Pancreas (tissue), 10 donors: ENCODE measurements around the gene AACS. TPM values are rescaled to one million over a fixed set of nuclear protein-coding genes. Genes with fewer than 3 reads are reported as not detected.

Source experiments
- ATAC-seq, 4 donors: fragments of 200-7000 bp; cut with Tn5 transposase; one replicate each; pipeline versions ENCODE4 v1.8.0 to v1.9.1; 2020; ENCODE audit warnings: mild to moderate bottlenecking in 4 of 4, moderate library complexity in 4 of 4
- DNase-seq, 6 donors: peaks; one replicate each; pipeline ENCODE4 v3.0.0-alpha.2; 2020
- FAIRE-seq: peaks from 2 replicates; lab custom pipeline; 2012; peaks lifted over from hg19 to GRCh38; lab: Jason Lieb, UNC
- H3K27ac ChIP-seq, 4 donors: fragments of 200-600 bp; sonication (generic); 1 replicate in 3 of 4; 2 replicates in 1 of 4; pipeline versions ENCODE4 v1.5.0 to v1.8.0; 2020
- H3K27me3 ChIP-seq, 4 donors: fragments of 200-600 bp; one replicate each; pipeline ENCODE4 v1.8.0; 2021
- H3K36me3 ChIP-seq, 3 donors: fragments of 200-600 bp; sonication (generic) in 1 of 3; one replicate each; pipeline versions ENCODE4 v1.5.0 to v1.8.0; 2020 to 2021
- H3K4me1 ChIP-seq, 3 donors: fragments of 200-600 bp; one replicate each; pipeline ENCODE4 v1.8.0; 2021
- H3K4me3 ChIP-seq, 4 donors: fragments of 200-600 bp; sonication (generic) in 2 of 4; one replicate each; pipeline versions ENCODE4 v1.5.0 to v1.8.0; 2020 to 2021
- H3K9me3 ChIP-seq, 4 donors: fragments of 200-600 bp; one replicate each; pipeline ENCODE4 v1.8.0; 2021
- WGBS, 2 donors: extraction: QIAGEN DNeasy Blood & Tissue Kit; methylation state at CpG; one replicate each; pipeline ENCODE4 v1.1.7; 2013; 5-methylcytosine and 5-hydroxymethylcytosine counted together
- intact Hi-C, 3 donors: fragments of 100-400 bp; cut with DNase I; formaldehyde crosslinking; loops; one replicate each; pipeline versions ENCODE4 v1.11.1 to v1.14.2; 2022
- polyA plus RNA-seq, 2 donors: library from polyadenylated mRNA; stranded (reverse); fragments of 200-250 nt; gene quantifications; one replicate each; pipeline ENCODE4 v1.2.3, GENCODE V29; 2013
- total RNA-seq, 6 donors: library from RNA; stranded (reverse); fragmentation: NEBNext Ultra II Directional in 4 of 6; extraction: Animal tissue kit (Norgen Biotek cat#: 25700) in 4 of 6; gene quantifications; one replicate each; pipeline versions ENCODE4 v1.2.1 to v1.2.4, GENCODE V29; 2021 to 2023
- TF ChIP-seq, protein P1 (sequence below), 4 donors: fragments of 200-600 bp; sonication (generic) in 3 of 4; IDR thresholded peaks; one replicate each; pipeline versions ENCODE4 v1.5.0 to v1.8.0; 2021; ENCODE audit warnings: antibody characterized with exemption in 4 of 4
- donor health status: healthy with polysubstance abuse.
- donor health status: DM: no; HTN: no; CAD: no; lungs with moderate emphysema.
- donor health status: DM: no; HTN: no; CAD: no.
- donor health status: control.
- donor health status: control.
- donor health status: Bipolar disorder and iron deficiency.
- donor health status: DM: yes; HTN: yes; CAD: no.
- donor health status: DM: no; HTN: no; CAD: no.
- donor health status: DM: no; HTN: no; CAD: no.
- donor health status: DM: yes; HTN: yes; CAD: no.

AACS gene
- total and polyA plus RNA-seq, 8 donors = 11.0 to 21.4 (median 15.5) TPM

DNA sequence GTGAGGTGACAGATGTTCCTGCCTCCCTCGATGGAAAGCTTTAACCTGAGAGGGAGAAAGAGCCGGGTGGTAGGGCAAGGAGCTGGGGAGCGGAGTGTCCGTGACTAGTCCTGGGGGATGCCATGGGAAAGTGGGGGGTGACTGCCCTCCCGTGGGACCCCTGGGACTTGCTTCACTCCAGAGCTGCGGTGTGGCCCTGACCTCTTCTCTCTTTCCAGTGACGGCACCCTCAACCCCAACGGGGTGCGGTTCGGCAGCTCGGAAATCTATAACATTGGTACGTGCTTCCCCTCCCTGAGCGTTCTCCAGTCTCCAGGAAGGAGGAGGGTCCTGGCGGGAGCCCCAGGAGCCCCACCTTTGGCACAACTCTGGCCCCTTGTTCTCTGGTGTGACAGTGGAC is 69.3 kb downstream of the AACS start:
- H3K4me1 ChIP-seq = no peaks in the 10 kb centered on the region
- H3K27ac ChIP-seq = no peak overlapping the region
- H3K9me3 ChIP-seq = no peaks in the 10 kb centered on the region
- no peaks in the 10 kb centered on the region for H3K27me3 ChIP-seq
- peaks cover 0 to 5% (median 0%) of the 10 kb centered on the region in 3 donors for H3K36me3 ChIP-seq
- no peak for FAIRE-seq
- no peak for ATAC-seq
- DNase-seq = peak in 1 of 6 donors; percentile 47
- intact Hi-C loops = no loop called here
- TF ChIP-seq, protein P1, sequence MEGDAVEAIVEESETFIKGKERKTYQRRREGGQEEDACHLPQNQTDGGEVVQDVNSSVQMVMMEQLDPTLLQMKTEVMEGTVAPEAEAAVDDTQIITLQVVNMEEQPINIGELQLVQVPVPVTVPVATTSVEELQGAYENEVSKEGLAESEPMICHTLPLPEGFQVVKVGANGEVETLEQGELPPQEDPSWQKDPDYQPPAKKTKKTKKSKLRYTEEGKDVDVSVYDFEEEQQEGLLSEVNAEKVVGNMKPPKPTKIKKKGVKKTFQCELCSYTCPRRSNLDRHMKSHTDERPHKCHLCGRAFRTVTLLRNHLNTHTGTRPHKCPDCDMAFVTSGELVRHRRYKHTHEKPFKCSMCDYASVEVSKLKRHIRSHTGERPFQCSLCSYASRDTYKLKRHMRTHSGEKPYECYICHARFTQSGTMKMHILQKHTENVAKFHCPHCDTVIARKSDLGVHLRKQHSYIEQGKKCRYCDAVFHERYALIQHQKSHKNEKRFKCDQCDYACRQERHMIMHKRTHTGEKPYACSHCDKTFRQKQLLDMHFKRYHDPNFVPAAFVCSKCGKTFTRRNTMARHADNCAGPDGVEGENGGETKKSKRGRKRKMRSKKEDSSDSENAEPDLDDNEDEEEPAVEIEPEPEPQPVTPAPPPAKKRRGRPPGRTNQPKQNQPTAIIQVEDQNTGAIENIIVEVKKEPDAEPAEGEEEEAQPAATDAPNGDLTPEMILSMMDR (IDR thresholded peaks at IDR 0.05) = no peak
- no peak overlapping the region for H3K4me3 ChIP-seq
- WGBS, 2 donors = 90 to 91% methylated on average over 13 to 14 of the region's 14 CpGs

DNA sequence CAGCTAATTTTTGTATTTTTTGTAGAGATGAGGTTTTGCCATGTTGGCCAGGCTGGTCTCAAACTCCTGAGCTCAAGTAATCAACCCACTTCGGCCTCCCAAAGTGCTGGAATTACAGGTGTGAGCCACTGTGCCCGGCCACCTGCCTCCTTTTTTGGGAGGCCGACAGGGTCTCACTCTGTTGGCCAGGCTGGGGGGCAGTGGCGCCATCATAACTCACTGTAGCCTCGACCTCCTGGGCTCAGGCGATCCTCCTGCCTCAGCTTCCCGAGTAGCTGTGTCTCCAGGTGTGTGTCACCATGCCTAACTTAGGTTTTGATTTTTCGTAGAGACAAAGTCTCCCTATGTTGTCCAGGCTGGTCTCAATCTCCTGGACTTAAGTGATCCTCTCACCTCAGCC is 70.7 kb downstream of the AACS start:
- intact Hi-C loops = no loop called here
- Histone ChIP-seq H3K4me3 (no peak overlapping the region), H3K4me1 (no peaks in the 10 kb centered on the region), H3K9me3 (no peaks in the 10 kb centered on the region), H3K36me3 (peaks cover 0 to 5% (median 0%) of the 10 kb centered on the region in 3 donors), H3K27ac (no peak overlapping the region), H3K27me3 (no peaks in the 10 kb centered on the region)
- no peak for FAIRE-seq
- WGBS, 2 donors = 92 to 99% methylated on average over 8 of the region's 8 CpGs
- peak in 1 of 6 donors; percentile 20 for DNase-seq
- no peak for ATAC-seq
- TF ChIP-seq, protein P1 (IDR thresholded peaks at IDR 0.05) = no peak

DNA sequence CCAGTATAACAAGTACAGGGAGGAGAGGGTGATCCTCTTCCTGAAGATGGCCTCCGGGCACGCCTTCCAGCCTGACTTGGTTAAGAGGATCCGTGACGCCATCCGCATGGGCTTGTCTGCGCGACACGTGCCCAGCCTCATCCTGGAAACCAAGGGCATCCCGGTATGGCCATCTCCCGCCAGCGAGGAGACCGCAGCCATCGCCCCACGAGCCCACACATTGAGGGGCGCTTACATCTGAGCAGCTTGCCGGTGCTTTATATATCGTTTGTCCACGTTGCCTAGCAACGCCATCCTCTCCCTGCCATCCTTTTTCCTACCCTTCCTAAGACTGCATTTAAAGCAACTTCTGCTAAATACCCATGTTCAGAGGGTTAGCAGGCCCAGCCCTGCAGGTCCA is 71.5 kb downstream of the AACS start:
- 93 to 94% methylated on average over 19 of the region's 19 CpGs for WGBS, 2 donors
- peak in 1 of 6 donors; percentile 55 for DNase-seq
- no peak overlapping the region for H3K27ac ChIP-seq

DNA sequence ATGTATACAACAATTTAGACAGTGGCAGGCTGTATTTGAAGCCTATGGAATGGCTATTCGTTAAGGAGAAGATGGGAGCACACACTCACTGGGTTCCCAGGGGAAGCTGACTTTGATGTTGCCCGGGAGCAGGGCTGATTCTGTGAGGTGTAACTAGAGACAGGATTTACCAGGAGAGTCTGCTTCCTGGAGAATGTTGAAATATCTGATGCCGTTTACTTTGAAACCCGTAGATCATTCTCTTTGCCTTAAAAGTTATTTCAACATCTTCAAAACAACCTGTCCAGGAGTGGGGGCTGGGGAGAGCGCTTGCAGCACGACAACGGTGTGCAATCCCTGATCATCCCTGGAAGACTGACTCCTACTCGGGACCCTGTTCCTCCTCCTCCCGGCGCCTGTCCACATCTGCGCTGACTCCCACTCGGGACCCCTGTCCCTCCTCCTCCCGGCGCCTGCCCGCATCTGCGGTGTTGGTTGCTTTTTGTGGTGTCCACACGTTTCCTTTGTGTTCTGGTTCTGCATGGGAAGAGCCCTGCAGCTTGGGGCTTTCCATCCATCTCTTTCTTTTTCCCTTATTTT is 72.6 kb downstream of the AACS start:
- 87 to 89% methylated on average over 17 of the region's 17 CpGs for WGBS, 2 donors
- Histone ChIP-seq H3K27ac (no peak overlapping the region), H3K27me3 (no peaks in the 10 kb centered on the region), H3K36me3 (peaks cover 0 to 5% (median 0%) of the 10 kb centered on the region in 3 donors), H3K9me3 (no peaks in the 10 kb centered on the region), H3K4me3 (no peak overlapping the region), H3K4me1 (no peaks in the 10 kb centered on the region)
- TF ChIP-seq, protein P1 (IDR thresholded peaks at IDR 0.05) = no peak
- ATAC-seq (no peak), DNase-seq (peak in 1 of 6 donors; percentile 34), FAIRE-seq (no peak)
- intact Hi-C loops = no loop called here

More for the DNA sequence above, 71.5 kb downstream of the AACS start:
- no peaks in the 10 kb centered on the region for H3K4me1 ChIP-seq
- TF ChIP-seq, protein P1 (IDR thresholded peaks at IDR 0.05) = no peak
- no peak overlapping the region for H3K4me3 ChIP-seq
- no peak for FAIRE-seq
- H3K36me3 ChIP-seq = peaks cover 0 to 5% (median 0%) of the 10 kb centered on the region in 3 donors
- H3K9me3 ChIP-seq = no peaks in the 10 kb centered on the region
- intact Hi-C loops = no loop called here
- no peak for ATAC-seq
- H3K27me3 ChIP-seq = no peaks in the 10 kb centered on the region
